WTC11 (cell line): ENCODE measurements around the gene RTN3. TPM values are rescaled to one million over a fixed set of nuclear protein-coding genes. Genes with fewer than 3 reads are reported as not detected.

Experiments
- ATAC-seq: fragments of 200-7000 bp; cut with Tn5 transposase; 2 replicates; pipeline ENCODE4 v1.10.0; 2021; ENCODE audit warnings: mild to moderate bottlenecking, moderate library complexity
- CTCF ChIA-PET: fragments of 300-600 bp; sonication (Branson Sonifier 250); formaldehyde crosslinking; loops from one replicate; lab custom pipeline; 2021; ENCODE audit warnings: antibody characterized with exemption; lab: Charles Lee
- POLR2A ChIA-PET: fragments of 350-600 bp; sonication (Branson Sonifier 250); formaldehyde crosslinking; loops from one replicate; lab custom pipeline; 2021; ENCODE audit warnings: antibody characterized with exemption; lab: Charles Lee
- DNase-seq: peaks from one replicate; pipeline ENCODE4 v3.0.0; 2021; ENCODE audit warnings: low spot score
- H3K27ac Mint-ChIP-seq: 2 replicates; pipeline ENCODE4 v1.8.0; 2021; ENCODE audit warnings: mixed read lengths
- H3K27me3 Mint-ChIP-seq: 2 replicates; pipeline ENCODE4 v1.8.0; 2021; ENCODE audit warnings: low read depth, mild to moderate bottlenecking, moderate library complexity, mixed read lengths
- H3K36me3 Mint-ChIP-seq: 2 replicates; pipeline ENCODE4 v1.8.0; 2021; ENCODE audit warnings: mixed read lengths
- H3K4me1 Mint-ChIP-seq: 2 replicates; pipeline ENCODE4 v1.8.0; 2022; ENCODE audit warnings: mixed read lengths
- H3K4me3 Mint-ChIP-seq: 2 replicates; pipeline ENCODE4 v1.8.0; 2021; ENCODE audit warnings: mild to moderate bottlenecking, moderate library complexity, mixed read lengths
- H3K9me3 Mint-ChIP-seq: 2 replicates; pipeline ENCODE4 v1.8.0; 2021; ENCODE audit warnings: mixed read lengths
- AR ChIP-seq: fragments of 250-450 bp; sonication (Bioruptor Pico); IDR thresholded peaks from 2 replicates; pipeline ENCODE4 v1.9.0; 2021; ENCODE audit warnings: mild to moderate bottlenecking
- ATF1 ChIP-seq: sonication (generic); formaldehyde crosslinking; IDR thresholded peaks from 2 replicates; pipeline ENCODE4 v1.8.1; 2023; ENCODE audit warnings: mild to moderate bottlenecking, moderate library complexity, missing genetic modification reagents
- CREM ChIP-seq: sonication (generic); formaldehyde crosslinking; IDR thresholded peaks from 2 replicates; pipeline ENCODE4 v1.8.1; 2022; ENCODE audit warnings: mild to moderate bottlenecking, missing genetic modification reagents, moderate library complexity
- ERG ChIP-seq: fragments of 250-450 bp; sonication (Bioruptor Pico); IDR thresholded peaks from 2 replicates; pipeline ENCODE4 v1.8.0; 2021; ENCODE audit warnings: mild to moderate bottlenecking
- IRF1 ChIP-seq: sonication (generic); formaldehyde crosslinking; IDR thresholded peaks from 2 replicates; pipeline ENCODE4 v1.8.0; 2023; ENCODE audit warnings: missing genetic modification reagents
- MYBL2 ChIP-seq: sonication (generic); formaldehyde crosslinking; IDR thresholded peaks from 2 replicates; pipeline ENCODE4 v1.8.1; 2023; ENCODE audit warnings: mild to moderate bottlenecking, moderate library complexity, missing genetic modification reagents
- SMAD3 ChIP-seq: sonication (generic); formaldehyde crosslinking; IDR thresholded peaks from 2 replicates; pipeline ENCODE4 v1.8.0; 2022; ENCODE audit warnings: missing genetic modification reagents, mild to moderate bottlenecking, borderline replicate concordance
- ZMAT4 ChIP-seq: fragments of 250-450 bp; sonication (Bioruptor Pico); IDR thresholded peaks from 2 replicates; pipeline ENCODE4 v1.9.0; 2021; ENCODE audit warnings: mild to moderate bottlenecking
- ZNF121 ChIP-seq: sonication (generic); formaldehyde crosslinking; IDR thresholded peaks from 2 replicates; pipeline ENCODE4 v1.8.0; 2023; ENCODE audit warnings: missing genetic modification reagents
- ZNF281 ChIP-seq: sonication (generic); formaldehyde crosslinking; IDR thresholded peaks from 2 replicates; pipeline ENCODE4 v1.8.0; 2023; ENCODE audit warnings: mild to moderate bottlenecking, missing genetic modification reagents
- ZNF532 ChIP-seq: fragments of 250-450 bp; sonication (Bioruptor Pico); IDR thresholded peaks from 2 replicates; pipeline ENCODE4 v1.9.0; 2021; ENCODE audit warnings: mild to moderate bottlenecking, borderline replicate concordance
- total RNA-seq: library from RNA; stranded (reverse); gene quantifications from 3 replicates; pipeline ENCODE4 v1.2.3, GENCODE V29; 2021

The RTN3 gene
- total RNA-seq, 1 experiment from 2014 or later, result 159 TPM

- no peak overlapping the region for H3K4me3 Mint-ChIP-seq
- CTCF ChIA-PET, result interaction anchor here (0.7 kb wide), 1 partner anchor 113 kb away, joined by 4 read pairs; no protein-coding TSS in a partner anchor
These were observed 68.3 kb downstream of the RTN3 start for GRCh38 chr11:63749624-63750023.

GRCh38 chr11:63756919-63757761 is 75.8 kb downstream of the RTN3 start:
- peaks cover 29% of the 10 kb centered on the region for H3K4me1 Mint-ChIP-seq
- no peak overlapping the region for H3K4me3 Mint-ChIP-seq
- H3K36me3 Mint-ChIP-seq, result peaks cover 50% of the 10 kb centered on the region
- no peaks in the 10 kb centered on the region for H3K9me3 Mint-ChIP-seq
- H3K27me3 Mint-ChIP-seq, result no peaks in the 10 kb centered on the region
- ATAC-seq, result no peak
- TF ChIP-seq MYBL2 (CRISPR knock-in tag), result no peak
- no peak for TF ChIP-seq ZMAT4 (CRISPR knock-in tag)
- no peak for TF ChIP-seq SMAD3 (CRISPR knock-in tag)
- TF ChIP-seq ZNF121 (CRISPR knock-in tag), result peak; percentile 19; the same call in 1 of the 2 replicates
- TF ChIP-seq ZNF532 (CRISPR knock-in tag), result no peak
- no peak for TF ChIP-seq IRF1 (CRISPR knock-in tag)
- DNase-seq, result no peak
- ChIA-PET POLR2A (no interaction called here), CTCF (no interaction called here)
- H3K27ac Mint-ChIP-seq, result no peak overlapping the region; the same call in 1 of the 2 replicates

More at GRCh38 chr11:63749624-63750023, 68.3 kb downstream of the RTN3 start:
- H3K36me3 Mint-ChIP-seq, result peaks cover 34% of the 10 kb centered on the region
- DNase-seq, result no peak
- ATAC-seq, result no peak
- H3K9me3 Mint-ChIP-seq, result no peaks in the 10 kb centered on the region
- no peaks in the 10 kb centered on the region for H3K27me3 Mint-ChIP-seq
- TF ChIP-seq ZNF121 (CRISPR knock-in tag) (peak; percentile 78; the same call in 1 of the 2 replicates), AR (no peak)
- POLR2A ChIA-PET, result interaction anchor here (0.6 kb wide), 1 partner anchor 36 kb away, joined by 6 read pairs; no protein-coding TSS in a partner anchor
- peaks cover 17% of the 10 kb centered on the region for H3K4me1 Mint-ChIP-seq
- H3K27ac Mint-ChIP-seq, result no peak overlapping the region

GRCh38 chr11:63760487-63761079 is 79.3 kb downstream of the RTN3 start:
- peaks cover 35% of the 10 kb centered on the region for H3K4me1 Mint-ChIP-seq
- peaks cover 31% of the 10 kb centered on the region for H3K36me3 Mint-ChIP-seq
- ChIA-PET CTCF (interaction anchor here (0.5 to 1.5 kb wide), 4 partner anchors 14 to 174 kb away, joined by 3 to 4 read pairs (median 3); partner anchors contain the start of gene ATL3), POLR2A (interaction anchor here (0.6 to 3.0 kb wide), 2 partner anchors 42 to 157 kb away, joined by 4 to 12 read pairs; partner anchors contain the start of gene RCOR2)
- peak overlapping the region; percentile 92 for H3K27ac Mint-ChIP-seq
- ATAC-seq (no peak), DNase-seq (no peak)
- H3K9me3 Mint-ChIP-seq, result no peaks in the 10 kb centered on the region
- H3K27me3 Mint-ChIP-seq, result no peaks in the 10 kb centered on the region
- peak overlapping the region; percentile 99 for H3K4me3 Mint-ChIP-seq
- no peak for TF ChIP-seq ATF1 (CRISPR knock-in tag)
- peak; percentile 71; the same call in 1 of the 2 replicates for TF ChIP-seq ERG (CRISPR knock-in tag)
- TF ChIP-seq ZNF281 (CRISPR knock-in tag), result 0 out of 2 replicates have a peak, but pooled peaks have one; percentile 6
- 0 out of 2 replicates have a peak, but pooled peaks have one; percentile 22 for TF ChIP-seq CREM (CRISPR knock-in tag)
